PFSK-1 (cell line): Measurements from ENCODE around the gene FAAH.

Source experiments
- FOXP2 ChIP-seq: optimal IDR thresholded peaks from 2 replicates; pipeline ENCODE3; 2011; ENCODE audit warnings: borderline replicate concordance, control low read depth, inconsistent platforms; ENCODE audit not compliant: insufficient read depth; ENCODE audit errors: extremely low read length, extremely low read depth
- POLR2AphosphoS5 ChIP-seq: IDR thresholded peaks from 2 replicates; pipeline ENCODE4 v1.6.1; 2012; ENCODE audit warnings: low read depth, mild to moderate bottlenecking, control low read depth, low read length, moderate library complexity
- SIN3A ChIP-seq: IDR thresholded peaks from 2 replicates; pipeline ENCODE4 v1.6.1; 2012; ENCODE audit warnings: mild to moderate bottlenecking, low read length, moderate library complexity, borderline replicate concordance; ENCODE audit not compliant: insufficient read depth
- TAF1 ChIP-seq: IDR thresholded peaks from 2 replicates; pipeline ENCODE4 v1.6.1; 2012; ENCODE audit warnings: low read length, control low read depth, borderline replicate concordance; ENCODE audit not compliant: insufficient read depth
- TF ChIP-seq, protein P1 (sequence below), 2 experiments: IDR thresholded peaks; 2 replicates each; pipeline versions ENCODE4 v1.6.1 to v1.8.0; 2011 to 2012; ENCODE audit warnings: low read depth in 2 of 2, low read length in 2 of 2, control low read depth in 1 of 2, inconsistent platforms in 1 of 2, mild to moderate bottlenecking in 1 of 2, moderate library complexity in 1 of 2; ENCODE audit not compliant: insufficient read depth in 1 of 2

DNA sequence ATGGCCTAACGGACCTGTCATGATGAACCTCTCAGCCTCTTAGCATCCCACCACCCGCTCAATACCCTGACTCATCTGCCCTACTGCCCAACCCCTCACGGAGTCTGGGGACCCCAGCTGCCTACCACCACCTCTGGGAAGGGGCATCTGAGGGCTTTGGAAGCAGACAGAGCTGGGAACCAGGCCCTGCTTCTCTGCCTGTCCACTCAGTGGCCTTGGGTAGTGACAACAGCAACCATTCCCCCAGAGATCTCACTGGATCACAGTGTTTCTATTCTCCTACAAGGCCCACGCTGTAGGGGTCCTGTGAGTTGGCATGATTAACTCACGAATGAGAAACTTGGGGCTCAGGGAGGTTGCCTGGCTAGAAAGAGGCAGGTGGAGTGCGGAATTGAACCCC, 63.1 kb downstream of the FAAH start:
- TF ChIP-seq TAF1 (no peak), POLR2AphosphoS5 (no peak), FOXP2 (no peak), SIN3A (no peak)
- TF ChIP-seq, protein P1, sequence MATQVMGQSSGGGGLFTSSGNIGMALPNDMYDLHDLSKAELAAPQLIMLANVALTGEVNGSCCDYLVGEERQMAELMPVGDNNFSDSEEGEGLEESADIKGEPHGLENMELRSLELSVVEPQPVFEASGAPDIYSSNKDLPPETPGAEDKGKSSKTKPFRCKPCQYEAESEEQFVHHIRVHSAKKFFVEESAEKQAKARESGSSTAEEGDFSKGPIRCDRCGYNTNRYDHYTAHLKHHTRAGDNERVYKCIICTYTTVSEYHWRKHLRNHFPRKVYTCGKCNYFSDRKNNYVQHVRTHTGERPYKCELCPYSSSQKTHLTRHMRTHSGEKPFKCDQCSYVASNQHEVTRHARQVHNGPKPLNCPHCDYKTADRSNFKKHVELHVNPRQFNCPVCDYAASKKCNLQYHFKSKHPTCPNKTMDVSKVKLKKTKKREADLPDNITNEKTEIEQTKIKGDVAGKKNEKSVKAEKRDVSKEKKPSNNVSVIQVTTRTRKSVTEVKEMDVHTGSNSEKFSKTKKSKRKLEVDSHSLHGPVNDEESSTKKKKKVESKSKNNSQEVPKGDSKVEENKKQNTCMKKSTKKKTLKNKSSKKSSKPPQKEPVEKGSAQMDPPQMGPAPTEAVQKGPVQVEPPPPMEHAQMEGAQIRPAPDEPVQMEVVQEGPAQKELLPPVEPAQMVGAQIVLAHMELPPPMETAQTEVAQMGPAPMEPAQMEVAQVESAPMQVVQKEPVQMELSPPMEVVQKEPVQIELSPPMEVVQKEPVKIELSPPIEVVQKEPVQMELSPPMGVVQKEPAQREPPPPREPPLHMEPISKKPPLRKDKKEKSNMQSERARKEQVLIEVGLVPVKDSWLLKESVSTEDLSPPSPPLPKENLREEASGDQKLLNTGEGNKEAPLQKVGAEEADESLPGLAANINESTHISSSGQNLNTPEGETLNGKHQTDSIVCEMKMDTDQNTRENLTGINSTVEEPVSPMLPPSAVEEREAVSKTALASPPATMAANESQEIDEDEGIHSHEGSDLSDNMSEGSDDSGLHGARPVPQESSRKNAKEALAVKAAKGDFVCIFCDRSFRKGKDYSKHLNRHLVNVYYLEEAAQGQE (IDR thresholded peaks at IDR 0.05; ENCODE audit: insufficient read depth in 1 of 2, low read depth in 2 of 2, low read length in 2 of 2) = no peak
